ENCODE measurements around the gene KCNG2.

- TF ChIP-seq CTCF (IDR thresholded peaks at IDR 0.05), result no peak
- TF ChIP-seq POLR2A (IDR thresholded peaks at IDR 0.05), result no peak
Measured at GRCh38 chr18:79848294-79848578, 50.5 kb downstream of the KCNG2 start.

Measured in body of pancreas (tissue), 4 donors.